IMR-90 (cell line): ENCODE results near the gene B4GALT7. TPM values are rescaled to one million over a fixed set of nuclear protein-coding genes. Genes with fewer than 3 reads are reported as not detected.
A peak's percentile ranks its signal among the peaks of the same experiment; 100 is the strongest.

Source experiments
- ATAC-seq: fragments of 200-7000 bp; cut with Tn5 transposase; 2 replicates; pipeline ENCODE4 v1.9.1; 2020; ENCODE audit warnings: low read depth, mild to moderate bottlenecking, moderate library complexity
- BruUV-seq: library from RNA; stranded (reverse); fragments of 400-500 nt; replicated peaks from 2 replicates; lab custom pipeline; 2021; lab: Mats Ljungman, UMichigan
- CTCF ChIA-PET: fragments of 300-600 bp; formaldehyde crosslinking; extraction: SDS; loops from one replicate; lab custom pipeline; 2021; ENCODE audit warnings: antibody characterized with exemption; lab: Yijun Ruan, JAX
- POLR2A ChIA-PET: fragments of 300-600 bp; sonication (Branson Sonifier 250); formaldehyde crosslinking; loops from one replicate; lab custom pipeline; 2022; ENCODE audit warnings: antibody characterized with exemption; ENCODE audit not compliant: unreplicated experiment; lab: Charles Lee
- DNase-seq: peaks from one replicate; pipeline ENCODE4 v3.0.0; 2013
- H2AFZ ChIP-seq: replicated peaks from 2 replicates; pipeline ENCODE3; 2013; ENCODE audit warnings: low read length, mild to moderate bottlenecking; ENCODE audit not compliant: poor library complexity
- H2AK5ac ChIP-seq: 2 replicates; pipeline ENCODE4 v1.6.1; 2013; ENCODE audit warnings: low read depth, low read length, inconsistent platforms
- H2AK9ac ChIP-seq: replicated peaks from 2 replicates; pipeline ENCODE3; 2013; ENCODE audit warnings: mild to moderate bottlenecking, low read depth, low read length, moderate library complexity; ENCODE audit not compliant: poor library complexity
- H2BK120ac ChIP-seq: 2 replicates; pipeline ENCODE4 v1.6.1; 2013; ENCODE audit warnings: low read depth, low read length, inconsistent platforms
- H2BK15ac ChIP-seq: 3 replicates; pipeline ENCODE4 v1.6.1; 2013; ENCODE audit warnings: low read depth, low read length, inconsistent platforms
- H2BK20ac ChIP-seq: 2 replicates; pipeline ENCODE4 v1.6.1; 2013; ENCODE audit warnings: low read depth, mild to moderate bottlenecking, inconsistent platforms, low read length, moderate library complexity
- H2BK5ac ChIP-seq: 2 replicates; pipeline ENCODE4 v1.6.1; 2013; ENCODE audit warnings: mild to moderate bottlenecking, low read depth, low read length, inconsistent platforms; ENCODE audit not compliant: poor library complexity, severe bottlenecking
- H3K14ac ChIP-seq: replicated peaks from 2 replicates; pipeline ENCODE4 v1.6.1; 2013; ENCODE audit warnings: low read depth, low read length, inconsistent platforms
- H3K18ac ChIP-seq: 2 replicates; pipeline ENCODE4 v1.6.1; 2013; ENCODE audit warnings: low read depth, low read length, control low read depth
- H3K23ac ChIP-seq: 2 replicates; pipeline ENCODE4 v1.6.1; 2013; ENCODE audit warnings: low read depth, low read length, inconsistent platforms
- H3K27ac ChIP-seq: 2 replicates; pipeline ENCODE4 v1.5.1; 2013; ENCODE audit warnings: mild to moderate bottlenecking, control low read depth, low read length; ENCODE audit not compliant: insufficient read depth
- H3K27me3 ChIP-seq: 2 replicates; pipeline ENCODE4 v1.6.1; 2013; ENCODE audit warnings: low read length; ENCODE audit not compliant: control insufficient read depth, insufficient read depth
- H3K36me3 ChIP-seq: 2 replicates; pipeline ENCODE4 v1.6.1; 2013; ENCODE audit warnings: low read length, mixed read lengths; ENCODE audit not compliant: control insufficient read depth, insufficient read depth
- H3K4ac ChIP-seq: 2 replicates; pipeline ENCODE4 v1.6.1; 2013; ENCODE audit warnings: low read depth, low read length, inconsistent platforms
- H3K4me1 ChIP-seq: 2 replicates; pipeline ENCODE4 v1.6.1; 2013; ENCODE audit warnings: low read length, mixed read lengths; ENCODE audit not compliant: control insufficient read depth, insufficient read depth
- H3K4me2 ChIP-seq: 2 replicates; pipeline ENCODE4 v1.6.1; 2013; ENCODE audit warnings: low read depth, mild to moderate bottlenecking, control low read depth, low read length, moderate library complexity
- H3K4me3 ChIP-seq: 2 replicates; pipeline ENCODE4 v1.5.1; 2013; ENCODE audit warnings: low read depth, mild to moderate bottlenecking, control low read depth, low read length, moderate library complexity; ENCODE audit not compliant: insufficient read depth
- H3K56ac ChIP-seq: 2 replicates; pipeline ENCODE4 v1.6.1; 2013; ENCODE audit warnings: low read length, inconsistent platforms; ENCODE audit not compliant: insufficient read depth; ENCODE audit errors: extremely low read depth
- H3K79me1 ChIP-seq, 2 experiments: 2 replicates each; pipeline ENCODE4 v1.6.1; 2013; ENCODE audit warnings: low read length in 2 of 2, inconsistent platforms in 1 of 2, low read depth in 1 of 2
- H3K9ac ChIP-seq: 2 replicates; pipeline ENCODE4 v1.6.1; 2013; ENCODE audit warnings: low read depth, low read length, control low read depth
- H3K9me1 ChIP-seq: 2 replicates; pipeline ENCODE4 v1.6.1; 2013; ENCODE audit warnings: low read length, inconsistent platforms; ENCODE audit not compliant: insufficient read depth
- H3K9me3 ChIP-seq: 2 replicates; pipeline ENCODE4 v1.6.1; 2013; ENCODE audit warnings: low read length; ENCODE audit not compliant: control insufficient read depth, insufficient read depth
- H4K20me1 ChIP-seq: 2 replicates; pipeline ENCODE4 v1.6.1; 2013; ENCODE audit warnings: low read length, inconsistent platforms; ENCODE audit not compliant: insufficient read depth
- H4K5ac ChIP-seq: 2 replicates; pipeline ENCODE4 v1.6.1; 2013; ENCODE audit warnings: mild to moderate bottlenecking, low read depth, low read length, control low read depth
- H4K8ac ChIP-seq, 2 experiments: 2 replicates each; pipeline ENCODE4 v1.6.1; 2013; ENCODE audit warnings: low read depth in 2 of 2, low read length in 2 of 2, control low read depth in 1 of 2, inconsistent platforms in 1 of 2
- H4K91ac ChIP-seq: 2 replicates; pipeline ENCODE4 v1.6.1; 2013; ENCODE audit warnings: low read depth, low read length, inconsistent platforms; ENCODE audit not compliant: insufficient read depth
- BHLHE40 ChIP-seq: fragments of 150-350 bp; IDR thresholded peaks from 2 replicates; pipeline ENCODE4 v1.6.1; 2016; ENCODE audit warnings: mild to moderate bottlenecking, low read depth, low read length
- CEBPB ChIP-seq: IDR thresholded peaks from 2 replicates; pipeline ENCODE4 v1.6.1; 2012; ENCODE audit warnings: low read depth, low read length, improper control_type of control experiment
- CHD1 ChIP-seq: IDR thresholded peaks from 2 replicates; pipeline ENCODE4 v1.6.1; 2012; ENCODE audit warnings: low read depth, low read length, improper control_type of control experiment
- CTCF ChIP-seq: conservative IDR thresholded peaks from 2 replicates; pipeline ENCODE4 v1.5.1; 2012; ENCODE audit warnings: mild to moderate bottlenecking, low read depth, low read length, improper control_type of control experiment
- ELK1 ChIP-seq: fragments of 150-350 bp; IDR thresholded peaks from 2 replicates; pipeline ENCODE4 v1.6.1; 2016; ENCODE audit warnings: low read depth, mild to moderate bottlenecking, low read length, moderate library complexity, borderline replicate concordance
- FOS ChIP-seq: fragments of 150-350 bp; IDR thresholded peaks from 2 replicates; pipeline ENCODE4 v1.6.1; 2016; ENCODE audit warnings: low read depth, low read length
- MAFK ChIP-seq: IDR thresholded peaks from 2 replicates; pipeline ENCODE4 v1.6.1; 2012; ENCODE audit warnings: low read depth, low read length, improper control_type of control experiment
- MAZ ChIP-seq: IDR thresholded peaks from 2 replicates; pipeline ENCODE4 v1.6.1; 2012; ENCODE audit warnings: low read depth, mild to moderate bottlenecking, low read length, improper control_type of control experiment, moderate library complexity, borderline replicate concordance
- MXI1 ChIP-seq: IDR thresholded peaks from 2 replicates; pipeline ENCODE4 v1.6.1; 2012; ENCODE audit warnings: low read depth, mild to moderate bottlenecking, low read length, moderate library complexity, borderline replicate concordance
- NFE2L2 ChIP-seq: fragments of 150-350 bp; IDR thresholded peaks from 2 replicates; pipeline ENCODE4 v1.6.1; 2016; ENCODE audit warnings: low read depth, mild to moderate bottlenecking, low read length
- POLR2A ChIP-seq: IDR thresholded peaks from 2 replicates; pipeline ENCODE4 v1.6.1; 2012; ENCODE audit warnings: mild to moderate bottlenecking, low read depth, low read length
- RAD21 ChIP-seq: IDR thresholded peaks from 2 replicates; pipeline ENCODE4 v1.6.1; 2012; ENCODE audit warnings: low read length, improper control_type of control experiment
- RCOR1 ChIP-seq: IDR thresholded peaks from 2 replicates; pipeline ENCODE4 v1.6.1; 2012; ENCODE audit warnings: mild to moderate bottlenecking, low read length, improper control_type of control experiment; ENCODE audit not compliant: insufficient replicate concordance
- RFX5 ChIP-seq: IDR thresholded peaks from 2 replicates; pipeline ENCODE4 v1.8.0; 2012; ENCODE audit warnings: low read depth, mild to moderate bottlenecking, low read length, moderate library complexity
- SMC3 ChIP-seq: fragments of 150-350 bp; IDR thresholded peaks from 2 replicates; pipeline ENCODE4 v1.6.1; 2016; ENCODE audit warnings: low read depth, mild to moderate bottlenecking, antibody characterized with exemption, low read length, moderate library complexity
- USF2 ChIP-seq: fragments of 150-350 bp; IDR thresholded peaks from 2 replicates; pipeline ENCODE4 v1.6.1; 2017; ENCODE audit warnings: mild to moderate bottlenecking, antibody characterized with exemption, low read length, low read depth
- WGBS, 2 experiments: methylation state at CpG; one replicate each; pipeline versions ENCODE4 v1.1.5 to v1.1.7; 2013; ENCODE audit warnings: missing lambda C conversion rate in 2 of 2; ENCODE audit not compliant: insufficient read length in 1 of 2; ENCODE audit errors: extremely low coverage in 2 of 2; 5-methylcytosine and 5-hydroxymethylcytosine counted together
- dilution Hi-C: fragments of 300-500 bp; cut with HindIII; formaldehyde crosslinking; loops from one replicate; pipeline ENCODE4 v1.14.3; 2018; ENCODE audit warnings: low sequenced_read_pairs; ENCODE audit not compliant: unreplicated experiment
- in situ Hi-C: fragments of 300-500 bp; cut with MboI; formaldehyde crosslinking; loops from 3 replicates; pipeline ENCODE4 v1.14.3; 2019; ENCODE audit warnings: low sequenced_read_pairs, inconsistent platforms, mixed read lengths
- intact Hi-C: fragments of 100-400 bp; cut with micrococcal nuclease; formaldehyde crosslinking; loops from 2 replicates; pipeline ENCODE4 v1.10.0; 2022
- polyA plus RNA-seq, 3 experiments: library from polyadenylated mRNA; depleted of rRNA; stranded (reverse); fragments of >200 nt; gene quantifications; 2 replicates each; pipeline ENCODE4 v1.2.3, GENCODE V29; 2012; ENCODE audit warnings: low replicate concordance in 1 of 3
- total RNA-seq: library from RNA; depleted of rRNA; stranded (reverse); fragments of >200 nt; gene quantifications from 2 replicates; pipeline ENCODE4 v1.2.3, GENCODE V29; 2012

Gene B4GALT7
- total and polyA plus RNA-seq, 2 of the 4 experiments (the other 2 are of a cell fraction) = 29.2 to 79.6 TPM

GRCh38 chr5:177592905-177593304 lies 7.0 kb upstream of the B4GALT7 start:
- Histone ChIP-seq H3K4me1 (peaks cover 3% of the 10 kb centered on the region; the same call in 1 of the 2 replicates), H2BK15ac (no peak overlapping the region), H2BK5ac (peak overlapping the region; percentile 2), H4K8ac (peak overlapping the region; percentile 97 to 98), H3K4me3 (peak overlapping the region; percentile 80), H2AFZ (no peak overlapping the region), H2BK20ac (no peak overlapping the region), H3K36me3 (peaks cover 35% of the 10 kb centered on the region), H3K9ac (peak overlapping the region; percentile 96), H4K20me1 (peaks cover 8% of the 10 kb centered on the region; the same call in 1 of the 2 replicates), H2AK9ac (no peak overlapping the region), H3K27me3 (no peaks in the 10 kb centered on the region), H4K91ac (no peak overlapping the region), H3K27ac (peak overlapping the region; percentile 96), H3K9me1 (peaks cover 19% of the 10 kb centered on the region), H3K18ac (no peak overlapping the region), H2BK120ac (no peak overlapping the region), H3K4ac (peak overlapping the region; percentile 99), H4K5ac (no peak overlapping the region; the same call in 1 of the 2 replicates), H2AK5ac (peak overlapping the region; percentile 89), H3K14ac (peak overlapping the region; percentile 100; the same call in 1 of the 2 replicates), H3K23ac (peak overlapping the region; percentile 96; the same call in 1 of the 2 replicates), H3K4me2 (peak overlapping the region; percentile 81), H3K79me1 (peaks cover 15 to 44% of the 10 kb centered on the region in 2 experiments), H3K56ac (peak overlapping the region; percentile 94), H3K9me3 (no peaks in the 10 kb centered on the region)
- no CpG with 5 or more reads among the region's 13 CpGs for WGBS, 2 experiments
- intact Hi-C loops (loop anchor here (2.0 kb wide), 2 partner anchors 40 to 76 kb away; partner anchors contain the start of gene DDX41), in situ Hi-C loops (no loop called here), dilution Hi-C loops (no loop called here)
- TF ChIP-seq SMC3 (no peak), MXI1 (no peak), MAZ (no peak), CEBPB (no peak), ELK1 (no peak), RFX5 (no peak), CHD1 (no peak), BHLHE40 (no peak), CTCF (no peak), FOS (no peak), RAD21 (no peak), NFE2L2 (no peak), POLR2A (no peak), RCOR1 (no peak), MAFK (no peak), USF2 (no peak)
- ChIA-PET CTCF (interaction anchor here (0.7 kb wide), 1 partner anchor 32 kb away, joined by 3 read pairs; no protein-coding TSS in a partner anchor), POLR2A (interaction anchor here (0.6 kb wide), 1 partner anchor 57 kb away, joined by 4 read pairs; no protein-coding TSS in a partner anchor)
- BruUV-seq = no TSS peak
- ATAC-seq (no peak), DNase-seq (no peak)
